GM23338 (cell line): ENCODE results near the gene SMYD3.

Source experiments
- CREB1 ChIP-seq: fragments of 250-450 bp; sonication (Bioruptor Pico); IDR thresholded peaks from 2 replicates; pipeline ENCODE4 v1.5.0; 2020; ENCODE audit warnings: low read depth, mild to moderate bottlenecking, moderate library complexity
- CTCF ChIP-seq, 2 experiments: fragments of 200-600 bp in 1 of 2; sonication (generic) in 1 of 2; conservative IDR thresholded peaks; 2 replicates each; pipeline versions ENCODE4 v1.5.1 to v1.6.1; 2016 to 2017; ENCODE audit warnings: antibody characterized with exemption in 2 of 2, low read depth in 2 of 2, mild to moderate bottlenecking in 2 of 2, moderate library complexity in 1 of 2
- EZH2 ChIP-seq: fragments of 200-600 bp; sonication (generic); IDR thresholded peaks from one replicate; pipeline ENCODE4 v1.8.0; 2017; ENCODE audit warnings: antibody characterized with exemption, mild to moderate bottlenecking, low read depth; ENCODE audit not compliant: unreplicated experiment
- ZNF331 ChIP-seq: fragments of 250-450 bp; sonication (Bioruptor Pico); IDR thresholded peaks from 2 replicates; pipeline ENCODE4 v1.5.0; 2020; ENCODE audit warnings: low read depth, mild to moderate bottlenecking, moderate library complexity

DNA sequence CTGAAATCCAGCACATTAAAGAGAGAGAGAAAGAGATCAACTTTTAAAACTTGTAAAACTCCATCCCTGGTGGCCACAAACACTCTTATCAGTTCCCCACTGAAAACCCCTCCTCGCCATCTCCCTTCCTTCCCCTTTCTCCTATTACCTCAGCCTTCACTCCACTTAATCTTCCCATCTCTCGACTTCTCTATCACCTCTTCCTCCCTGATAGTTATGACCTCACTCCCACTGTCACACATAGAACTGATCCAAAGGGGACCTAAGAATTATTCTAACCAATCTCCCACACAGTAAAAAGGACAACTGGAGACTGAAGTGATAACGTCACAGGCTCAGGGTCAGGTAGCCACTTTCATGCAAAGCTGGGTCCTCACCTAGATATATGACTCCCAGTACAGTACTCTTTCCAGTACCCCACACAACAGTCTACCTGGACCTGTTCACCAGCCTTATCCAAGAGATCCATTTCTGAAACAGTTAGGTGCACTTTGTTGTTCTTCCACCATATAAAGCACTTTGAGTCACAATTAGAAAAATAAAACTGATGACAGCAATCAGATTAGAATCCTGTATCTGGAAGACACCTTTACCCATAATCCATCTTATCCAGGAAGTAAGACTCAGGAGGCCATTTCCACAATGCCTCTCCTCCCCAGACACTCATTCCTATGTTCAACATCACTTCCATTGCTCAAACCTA lies 324.8 kb downstream of the SMYD3 start:
- TF ChIP-seq CTCF (conservative IDR thresholded peaks at IDR 0.05; ENCODE audit: low read depth in 2 of 2) (no peak), EZH2 (no peak), ZNF331 (CRISPR knock-in tag) (no peak), CREB1 (CRISPR knock-in tag) (no peak)
